ENCODE measurements around the gene NNT.

DNA sequence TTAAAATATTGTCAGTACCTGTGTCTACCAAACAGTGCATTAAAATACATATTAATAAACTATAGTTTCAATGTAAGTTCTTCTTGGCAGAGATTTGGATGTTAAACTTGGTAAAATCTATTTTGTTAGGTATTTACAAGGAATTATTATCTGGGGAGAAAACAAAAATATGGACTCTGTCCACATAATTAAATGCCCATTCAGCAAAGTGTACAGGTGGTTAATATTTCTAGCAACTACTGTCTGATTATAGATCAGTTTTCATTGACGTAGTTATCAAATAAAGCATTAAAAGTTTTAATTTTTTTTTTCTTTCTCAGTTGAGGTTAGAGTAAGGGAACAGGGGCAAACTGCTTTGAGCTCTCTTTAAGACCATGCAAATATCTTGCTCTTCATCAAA is 88.9 kb downstream of the NNT start:
- TF ChIP-seq, protein P1, sequence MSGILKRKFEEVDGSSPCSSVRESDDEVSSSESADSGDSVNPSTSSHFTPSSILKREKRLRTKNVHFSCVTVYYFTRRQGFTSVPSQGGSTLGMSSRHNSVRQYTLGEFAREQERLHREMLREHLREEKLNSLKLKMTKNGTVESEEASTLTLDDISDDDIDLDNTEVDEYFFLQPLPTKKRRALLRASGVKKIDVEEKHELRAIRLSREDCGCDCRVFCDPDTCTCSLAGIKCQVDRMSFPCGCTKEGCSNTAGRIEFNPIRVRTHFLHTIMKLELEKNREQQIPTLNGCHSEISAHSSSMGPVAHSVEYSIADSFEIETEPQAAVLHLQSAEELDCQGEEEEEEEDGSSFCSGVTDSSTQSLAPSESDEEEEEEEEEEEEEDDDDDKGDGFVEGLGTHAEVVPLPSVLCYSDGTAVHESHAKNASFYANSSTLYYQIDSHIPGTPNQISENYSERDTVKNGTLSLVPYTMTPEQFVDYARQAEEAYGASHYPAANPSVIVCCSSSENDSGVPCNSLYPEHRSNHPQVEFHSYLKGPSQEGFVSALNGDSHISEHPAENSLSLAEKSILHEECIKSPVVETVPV (CRISPR knock-in tag; IDR thresholded peaks at IDR 0.05), result no peak
- TF ChIP-seq, protein P2, sequence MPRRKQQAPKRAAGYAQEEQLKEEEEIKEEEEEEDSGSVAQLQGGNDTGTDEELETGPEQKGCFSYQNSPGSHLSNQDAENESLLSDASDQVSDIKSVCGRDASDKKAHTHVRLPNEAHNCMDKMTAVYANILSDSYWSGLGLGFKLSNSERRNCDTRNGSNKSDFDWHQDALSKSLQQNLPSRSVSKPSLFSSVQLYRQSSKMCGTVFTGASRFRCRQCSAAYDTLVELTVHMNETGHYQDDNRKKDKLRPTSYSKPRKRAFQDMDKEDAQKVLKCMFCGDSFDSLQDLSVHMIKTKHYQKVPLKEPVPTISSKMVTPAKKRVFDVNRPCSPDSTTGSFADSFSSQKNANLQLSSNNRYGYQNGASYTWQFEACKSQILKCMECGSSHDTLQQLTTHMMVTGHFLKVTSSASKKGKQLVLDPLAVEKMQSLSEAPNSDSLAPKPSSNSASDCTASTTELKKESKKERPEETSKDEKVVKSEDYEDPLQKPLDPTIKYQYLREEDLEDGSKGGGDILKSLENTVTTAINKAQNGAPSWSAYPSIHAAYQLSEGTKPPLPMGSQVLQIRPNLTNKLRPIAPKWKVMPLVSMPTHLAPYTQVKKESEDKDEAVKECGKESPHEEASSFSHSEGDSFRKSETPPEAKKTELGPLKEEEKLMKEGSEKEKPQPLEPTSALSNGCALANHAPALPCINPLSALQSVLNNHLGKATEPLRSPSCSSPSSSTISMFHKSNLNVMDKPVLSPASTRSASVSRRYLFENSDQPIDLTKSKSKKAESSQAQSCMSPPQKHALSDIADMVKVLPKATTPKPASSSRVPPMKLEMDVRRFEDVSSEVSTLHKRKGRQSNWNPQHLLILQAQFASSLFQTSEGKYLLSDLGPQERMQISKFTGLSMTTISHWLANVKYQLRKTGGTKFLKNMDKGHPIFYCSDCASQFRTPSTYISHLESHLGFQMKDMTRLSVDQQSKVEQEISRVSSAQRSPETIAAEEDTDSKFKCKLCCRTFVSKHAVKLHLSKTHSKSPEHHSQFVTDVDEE (CRISPR knock-in tag; IDR thresholded peaks at IDR 0.05), result no peak
- no peak for TF ChIP-seq ESRRG (CRISPR knock-in tag; IDR thresholded peaks at IDR 0.05)
- TF ChIP-seq ZFP3 (CRISPR knock-in tag; IDR thresholded peaks at IDR 0.05), result no peak
- TF ChIP-seq, protein P3, sequence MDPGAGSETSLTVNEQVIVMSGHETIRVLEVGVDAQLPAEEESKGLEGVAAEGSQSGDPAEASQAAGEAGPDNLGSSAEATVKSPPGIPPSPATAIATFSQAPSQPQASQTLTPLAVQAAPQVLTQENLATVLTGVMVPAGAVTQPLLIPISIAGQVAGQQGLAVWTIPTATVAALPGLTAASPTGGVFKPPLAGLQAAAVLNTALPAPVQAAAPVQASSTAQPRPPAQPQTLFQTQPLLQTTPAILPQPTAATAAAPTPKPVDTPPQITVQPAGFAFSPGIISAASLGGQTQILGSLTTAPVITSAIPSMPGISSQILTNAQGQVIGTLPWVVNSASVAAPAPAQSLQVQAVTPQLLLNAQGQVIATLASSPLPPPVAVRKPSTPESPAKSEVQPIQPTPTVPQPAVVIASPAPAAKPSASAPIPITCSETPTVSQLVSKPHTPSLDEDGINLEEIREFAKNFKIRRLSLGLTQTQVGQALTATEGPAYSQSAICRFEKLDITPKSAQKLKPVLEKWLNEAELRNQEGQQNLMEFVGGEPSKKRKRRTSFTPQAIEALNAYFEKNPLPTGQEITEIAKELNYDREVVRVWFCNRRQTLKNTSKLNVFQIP (CRISPR knock-in tag; IDR thresholded peaks at IDR 0.05; ENCODE audit: borderline replicate concordance, low read depth), result no peak
- TF ChIP-seq, protein P4, sequence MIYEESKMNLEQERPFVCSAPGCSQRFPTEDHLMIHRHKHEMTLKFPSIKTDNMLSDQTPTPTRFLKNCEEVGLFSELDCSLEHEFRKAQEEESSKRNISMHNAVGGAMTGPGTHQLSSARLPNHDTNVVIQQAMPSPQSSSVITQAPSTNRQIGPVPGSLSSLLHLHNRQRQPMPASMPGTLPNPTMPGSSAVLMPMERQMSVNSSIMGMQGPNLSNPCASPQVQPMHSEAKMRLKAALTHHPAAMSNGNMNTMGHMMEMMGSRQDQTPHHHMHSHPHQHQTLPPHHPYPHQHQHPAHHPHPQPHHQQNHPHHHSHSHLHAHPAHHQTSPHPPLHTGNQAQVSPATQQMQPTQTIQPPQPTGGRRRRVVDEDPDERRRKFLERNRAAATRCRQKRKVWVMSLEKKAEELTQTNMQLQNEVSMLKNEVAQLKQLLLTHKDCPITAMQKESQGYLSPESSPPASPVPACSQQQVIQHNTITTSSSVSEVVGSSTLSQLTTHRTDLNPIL (CRISPR knock-in tag; IDR thresholded peaks at IDR 0.05; ENCODE audit: low read depth), result no peak
- no peak for TF ChIP-seq ARNTL (CRISPR knock-in tag; IDR thresholded peaks at IDR 0.05; ENCODE audit: borderline replicate concordance, low read depth)
- no peak for TF ChIP-seq ZFP30 (CRISPR knock-in tag; IDR thresholded peaks at IDR 0.05)
- TF ChIP-seq, protein P5, sequence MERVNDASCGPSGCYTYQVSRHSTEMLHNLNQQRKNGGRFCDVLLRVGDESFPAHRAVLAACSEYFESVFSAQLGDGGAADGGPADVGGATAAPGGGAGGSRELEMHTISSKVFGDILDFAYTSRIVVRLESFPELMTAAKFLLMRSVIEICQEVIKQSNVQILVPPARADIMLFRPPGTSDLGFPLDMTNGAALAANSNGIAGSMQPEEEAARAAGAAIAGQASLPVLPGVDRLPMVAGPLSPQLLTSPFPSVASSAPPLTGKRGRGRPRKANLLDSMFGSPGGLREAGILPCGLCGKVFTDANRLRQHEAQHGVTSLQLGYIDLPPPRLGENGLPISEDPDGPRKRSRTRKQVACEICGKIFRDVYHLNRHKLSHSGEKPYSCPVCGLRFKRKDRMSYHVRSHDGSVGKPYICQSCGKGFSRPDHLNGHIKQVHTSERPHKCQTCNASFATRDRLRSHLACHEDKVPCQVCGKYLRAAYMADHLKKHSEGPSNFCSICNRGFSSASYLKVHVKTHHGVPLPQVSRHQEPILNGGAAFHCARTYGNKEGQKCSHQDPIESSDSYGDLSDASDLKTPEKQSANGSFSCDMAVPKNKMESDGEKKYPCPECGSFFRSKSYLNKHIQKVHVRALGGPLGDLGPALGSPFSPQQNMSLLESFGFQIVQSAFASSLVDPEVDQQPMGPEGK (CRISPR knock-in tag; IDR thresholded peaks at IDR 0.05; ENCODE audit: borderline replicate concordance), result no peak
- no peak for TF ChIP-seq ZNF70 (CRISPR knock-in tag; IDR thresholded peaks at IDR 0.05)
- no peak for TF ChIP-seq CSDC2 (CRISPR knock-in tag; IDR thresholded peaks at IDR 0.05)
- TF ChIP-seq GLIS3 (CRISPR knock-in tag; IDR thresholded peaks at IDR 0.05), result no peak
